Activated naive CD4-positive, alpha-beta T cell treated with Interleukin-2 at 50 U/mL for 16 hours (primary cell): ENCODE measurements around the gene PAK5.

Experiments used
- DNase-seq: peaks from one replicate; pipeline ENCODE4 v3.0.0-alpha.2; 2020

Gene PAK5

DNA sequence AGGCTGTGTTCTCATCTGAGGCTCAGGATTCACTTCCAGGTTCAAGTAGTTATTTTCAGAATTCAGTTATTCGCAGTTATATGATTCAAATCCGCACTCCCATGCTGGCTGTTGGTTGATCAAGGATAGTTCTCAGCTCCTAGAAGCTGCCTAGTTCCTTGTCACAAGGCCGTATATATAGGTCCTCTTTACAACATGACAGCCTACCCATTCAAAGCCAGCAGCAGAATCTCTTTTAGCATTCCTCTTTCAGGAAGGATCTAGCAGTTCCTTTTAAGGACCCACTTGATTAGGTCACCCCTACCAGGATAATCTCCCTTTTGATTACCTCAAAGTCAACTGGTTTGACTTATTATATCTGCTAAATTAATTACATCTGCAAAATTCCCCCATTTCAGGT, 348.2 kb downstream of the PAK5 start:
- no peak for DNase-seq

- no peak for DNase-seq
Observed at GRCh38 chr20:9490161-9490560, 348.7 kb downstream of the PAK5 start.

DNA sequence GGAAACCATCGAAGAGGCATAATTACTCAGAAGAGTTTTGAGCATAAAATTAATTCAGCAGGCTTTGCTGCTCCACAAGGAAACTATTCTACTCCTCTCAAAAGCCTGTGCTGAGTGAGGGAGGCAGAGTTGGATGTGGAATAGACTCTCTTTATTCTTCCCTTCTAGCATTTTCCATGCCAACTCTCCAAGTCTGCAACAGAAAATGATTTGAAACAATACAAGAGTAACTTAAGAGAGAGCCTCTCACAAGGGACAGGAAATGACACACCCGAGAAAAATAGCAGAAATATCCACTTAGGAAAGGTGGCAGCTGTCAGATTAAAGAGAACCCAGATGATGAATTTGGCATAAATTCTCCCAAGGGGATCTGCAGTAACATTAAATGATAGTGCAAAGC, 350.8 kb downstream of the PAK5 start:
- no peak for DNase-seq
